Gastrocnemius medialis (tissue), 4 donors: ENCODE data around the gene CXCL17.

Experiments
- POLR2A ChIP-seq, 2 donors: fragments of 450-650 bp; IDR thresholded peaks; one replicate each; pipeline ENCODE4 v1.6.1; 2017; ENCODE audit warnings: antibody characterized with exemption in 2 of 2, mild to moderate bottlenecking in 2 of 2, moderate library complexity in 2 of 2
- TF ChIP-seq, protein P1 (sequence below), 5 experiments: fragments of 450-650 bp in 3 of 5; fragments of 200-600 bp in 2 of 5; sonication (generic) in 2 of 5; IDR thresholded peaks in 4 of 5; conservative IDR thresholded peaks in 1 of 5; 1 replicate in 4 of 5; 2 replicates in 1 of 5; pipeline ENCODE4 v1.5.1; 2016 to 2019; ENCODE audit warnings: antibody characterized with exemption in 5 of 5, mild to moderate bottlenecking in 3 of 5, moderate library complexity in 3 of 5

DNA sequence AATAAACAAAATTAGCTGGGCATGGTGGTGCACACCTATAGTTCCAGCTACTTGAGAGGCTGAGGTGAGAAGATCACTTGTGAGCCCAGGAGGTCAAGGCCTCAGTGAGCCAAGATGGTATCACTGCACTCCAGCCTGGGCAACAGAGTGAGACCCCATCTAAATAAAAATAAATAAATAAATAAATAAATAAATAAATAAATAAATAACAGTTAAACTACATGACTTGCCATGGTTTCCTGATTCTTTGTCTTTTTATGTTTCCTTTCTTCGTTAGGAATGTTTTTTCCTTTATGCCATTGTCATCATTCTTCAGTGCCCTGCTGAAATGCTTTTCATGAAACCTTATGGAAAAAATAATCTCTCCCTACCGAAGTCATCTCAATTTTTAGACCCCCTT is 35.2 kb upstream of the CXCL17 start:
- TF ChIP-seq, protein P1, sequence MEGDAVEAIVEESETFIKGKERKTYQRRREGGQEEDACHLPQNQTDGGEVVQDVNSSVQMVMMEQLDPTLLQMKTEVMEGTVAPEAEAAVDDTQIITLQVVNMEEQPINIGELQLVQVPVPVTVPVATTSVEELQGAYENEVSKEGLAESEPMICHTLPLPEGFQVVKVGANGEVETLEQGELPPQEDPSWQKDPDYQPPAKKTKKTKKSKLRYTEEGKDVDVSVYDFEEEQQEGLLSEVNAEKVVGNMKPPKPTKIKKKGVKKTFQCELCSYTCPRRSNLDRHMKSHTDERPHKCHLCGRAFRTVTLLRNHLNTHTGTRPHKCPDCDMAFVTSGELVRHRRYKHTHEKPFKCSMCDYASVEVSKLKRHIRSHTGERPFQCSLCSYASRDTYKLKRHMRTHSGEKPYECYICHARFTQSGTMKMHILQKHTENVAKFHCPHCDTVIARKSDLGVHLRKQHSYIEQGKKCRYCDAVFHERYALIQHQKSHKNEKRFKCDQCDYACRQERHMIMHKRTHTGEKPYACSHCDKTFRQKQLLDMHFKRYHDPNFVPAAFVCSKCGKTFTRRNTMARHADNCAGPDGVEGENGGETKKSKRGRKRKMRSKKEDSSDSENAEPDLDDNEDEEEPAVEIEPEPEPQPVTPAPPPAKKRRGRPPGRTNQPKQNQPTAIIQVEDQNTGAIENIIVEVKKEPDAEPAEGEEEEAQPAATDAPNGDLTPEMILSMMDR (IDR thresholded peaks at IDR 0.05 in 4 of 5, conservative IDR thresholded peaks at IDR 0.05 in 1 of 5), result no peak
- no peak for TF ChIP-seq POLR2A (IDR thresholded peaks at IDR 0.05)
